GM21786 (cell line): ENCODE measurements around the gene IDI1.
"Not testable (repeated sequence)": the region's sequence is repeated elsewhere in the genome, so short reads cannot be mapped to it uniquely, and the experiment has no call there.

Experiments
- ATAC-seq: cut with Tn5 transposase; IDR thresholded peaks from one replicate; pipeline ENCODE4 v1.9.1; 2021; ENCODE audit not compliant: unreplicated experiment

IDI1 gene

GRCh38 chr10:1036341-1036791 lies 12.6 kb downstream of the IDI1 start:
- peak; percentile 87 for ATAC-seq

GRCh38 chr10:1035201-1035600 lies 13.7 kb downstream of the IDI1 start:
- no peak for ATAC-seq

- ATAC-seq, result no peak
These were observed 14.2 kb downstream of the IDI1 start for GRCh38 chr10:1034758-1035157.

GRCh38 chr10:1033601-1034000 lies 15.3 kb downstream of the IDI1 start:
- no peak for ATAC-seq

- no peak for ATAC-seq
These were observed 19.1 kb downstream of the IDI1 start for GRCh38 chr10:1029838-1030237.

- no peak for ATAC-seq
These were observed 22.3 kb downstream of the IDI1 start for GRCh38 chr10:1026578-1026977.

GRCh38 chr10:1025683-1026082 lies 23.2 kb downstream of the IDI1 start, which contains the start of gene IDI2:
IDI2 (minus strand) TSS chr10:1025859; CDS start chr10:1024723, 1,136 bp downstream.
- no peak for ATAC-seq

GRCh38 chr10:1024103-1024502 lies 24.8 kb downstream of the IDI1 start:
- ATAC-seq, result no peak

GRCh38 chr10:1022413-1022812 lies 26.5 kb downstream of the IDI1 start:
- ATAC-seq, result no peak

GRCh38 chr10:1020958-1021357 lies 28.0 kb downstream of the IDI1 start:
- ATAC-seq, result no peak

GRCh38 chr10:1020460-1020859 lies 28.5 kb downstream of the IDI1 start:
- no peak for ATAC-seq

- ATAC-seq, result no peak
These were observed 29.6 kb downstream of the IDI1 start for GRCh38 chr10:1019362-1019761.

- ATAC-seq, result no peak
These were observed 33.2 kb downstream of the IDI1 start for GRCh38 chr10:1015688-1016087.

GRCh38 chr10:1011696-1012095 lies 37.2 kb downstream of the IDI1 start:
- no peak for ATAC-seq

GRCh38 chr10:1010703-1011102 lies 38.2 kb downstream of the IDI1 start:
- ATAC-seq, result no peak

GRCh38 chr10:1009947-1010346 lies 39.0 kb downstream of the IDI1 start:
- not testable (repeated sequence) for ATAC-seq

GRCh38 chr10:1009071-1009494 lies 39.8 kb downstream of the IDI1 start:
- no peak for ATAC-seq

GRCh38 chr10:1007583-1007982 lies 41.3 kb downstream of the IDI1 start:
- ATAC-seq, result no peak

GRCh38 chr10:1006573-1006972 lies 42.3 kb downstream of the IDI1 start:
- no peak for ATAC-seq

- ATAC-seq, result no peak
These were observed 44.8 kb downstream of the IDI1 start for GRCh38 chr10:1003884-1004670.

- no peak for ATAC-seq
These were observed 46.4 kb downstream of the IDI1 start for GRCh38 chr10:1002425-1003006.

GRCh38 chr10:997266-998022 lies 51.5 kb downstream of the IDI1 start:
- ATAC-seq, result no peak
